GM12878 (cell line): Measurements from ENCODE around the gene FAM83G. TPM values are rescaled to one million over a fixed set of nuclear protein-coding genes. Genes with fewer than 3 reads are reported as not detected.
A peak's percentile ranks its signal among the peaks of the same experiment; 100 is the strongest.

ENCODE experiments used
- BHLHE40 ChIP-seq, 2 experiments: fragments of 450-650 bp in 1 of 2; IDR thresholded peaks; 2 replicates each; pipeline ENCODE4 v1.6.1; 2011 to 2017; ENCODE audit warnings: low read depth in 2 of 2, borderline replicate concordance in 1 of 2, improper control_type of control experiment in 1 of 2, low read length in 1 of 2, mild to moderate bottlenecking in 1 of 2
- BMI1 ChIP-seq: fragments of 450-650 bp; IDR thresholded peaks from 2 replicates; pipeline ENCODE4 v1.6.1; 2016; ENCODE audit warnings: mild to moderate bottlenecking, moderate library complexity, borderline replicate concordance
- CHD4 ChIP-seq: fragments of 200-600 bp; sonication (generic); IDR thresholded peaks from 2 replicates; pipeline ENCODE4 v1.6.1; 2016; ENCODE audit warnings: mild to moderate bottlenecking
- CREB1 ChIP-seq: IDR thresholded peaks from 2 replicates; pipeline ENCODE4 v1.6.1; 2012; ENCODE audit warnings: low read depth, mild to moderate bottlenecking, inconsistent platforms
- CREM ChIP-seq: IDR thresholded peaks from 2 replicates; pipeline ENCODE4 v1.6.1; 2014; ENCODE audit warnings: antibody characterized with exemption, low read depth
- DPF2 ChIP-seq: fragments of 450-650 bp; IDR thresholded peaks from 2 replicates; pipeline ENCODE4 v1.6.1; 2017; ENCODE audit warnings: mild to moderate bottlenecking
- EED ChIP-seq: sonication (generic); IDR thresholded peaks from 2 replicates; pipeline ENCODE4 v1.6.1; 2016; ENCODE audit warnings: antibody characterized with exemption, low read depth
- FOS ChIP-seq: IDR thresholded peaks from 3 replicates; pipeline ENCODE4 v1.6.1; 2011; ENCODE audit warnings: borderline replicate concordance; ENCODE audit not compliant: insufficient read length; ENCODE audit errors: extremely low read depth
- GATAD2B ChIP-seq: fragments of 450-650 bp; conservative IDR thresholded peaks from 2 replicates; pipeline ENCODE4 v1.6.1; 2017; ENCODE audit warnings: low read depth, mild to moderate bottlenecking, moderate library complexity
- HDAC6 ChIP-seq: fragments of 200-600 bp; sonication (generic); IDR thresholded peaks from one replicate; pipeline ENCODE4 v1.8.0; 2017; ENCODE audit warnings: antibody characterized with exemption; ENCODE audit not compliant: unreplicated experiment
- JUND ChIP-seq: IDR thresholded peaks from 2 replicates; pipeline ENCODE4 v1.6.1; 2012; ENCODE audit warnings: low read depth, mild to moderate bottlenecking, low read length, improper control_type of control experiment, moderate library complexity
- KDM1A ChIP-seq: fragments of 200-600 bp; sonication (generic); IDR thresholded peaks from 2 replicates; pipeline ENCODE4 v1.6.1; 2016; ENCODE audit warnings: borderline replicate concordance
- KLF5 ChIP-seq: fragments of 450-650 bp; IDR thresholded peaks from 2 replicates; pipeline ENCODE4 v1.6.1; 2014; ENCODE audit warnings: mild to moderate bottlenecking; ENCODE audit not compliant: partially characterized antibody
- MEF2A ChIP-seq: IDR thresholded peaks from 2 replicates; pipeline ENCODE4 v1.6.1; 2011; ENCODE audit warnings: low read depth, mild to moderate bottlenecking, low read length, moderate library complexity; ENCODE audit not compliant: insufficient read depth
- NBN ChIP-seq: fragments of 450-650 bp; IDR thresholded peaks from 2 replicates; pipeline ENCODE4 v1.6.1; 2016
- NR2C1 ChIP-seq: fragments of 450-650 bp; IDR thresholded peaks from 2 replicates; pipeline ENCODE4 v1.6.1; 2017; ENCODE audit warnings: antibody characterized with exemption, mild to moderate bottlenecking, moderate library complexity
- SIX5 ChIP-seq: IDR thresholded peaks from 2 replicates; pipeline ENCODE4 v1.6.1; 2011; ENCODE audit warnings: mild to moderate bottlenecking, low read depth, low read length, moderate library complexity; ENCODE audit not compliant: severe bottlenecking
- SPI1 ChIP-seq: IDR thresholded peaks from 2 replicates; pipeline ENCODE4 v1.6.1; 2011; ENCODE audit warnings: low read depth, mild to moderate bottlenecking, low read length, moderate library complexity, borderline replicate concordance; ENCODE audit not compliant: insufficient read depth
- SRF ChIP-seq, 2 experiments: IDR thresholded peaks; 2 replicates each; pipeline ENCODE4 v1.6.1; 2011; ENCODE audit warnings: low read depth in 2 of 2, low read length in 2 of 2, mild to moderate bottlenecking in 1 of 2, moderate library complexity in 1 of 2
- TCF12 ChIP-seq: IDR thresholded peaks from 2 replicates; pipeline ENCODE4 v1.6.1; 2011; ENCODE audit warnings: low read depth, mild to moderate bottlenecking, low read length
- ZNF274 ChIP-seq: IDR thresholded peaks from one replicate; pipeline ENCODE4 v1.8.0; 2011; ENCODE audit not compliant: insufficient read length, insufficient read depth
- polyA plus RNA-seq, 11 experiments: library from polyadenylated mRNA; depleted of rRNA in 4 of 11; unstranded in 6 of 11; stranded (reverse) in 5 of 11; fragments of >200 nt; fragmentation: Nextera tagmentation in 4 of 11; fragmentation: Illumina TruSeq in 1 of 11; extraction: Ambion mirVana in 4 of 11; extraction: Trizol in 1 of 11; gene quantifications; 1 replicate in 1 of 11; 2 replicates in 10 of 11; pipeline versions ENCODE4 v1.2.1 to v1.2.3, GENCODE V29; 2011 to 2016; ENCODE audit warnings: inconsistent platforms in 2 of 11, missing spikeins in 2 of 11, low read depth in 1 of 11
- total RNA-seq, 4 experiments: library from RNA; depleted of rRNA in 3 of 4; stranded (reverse); fragments of >200 nt in 3 of 4; fragmentation: Illumina TruSeq in 1 of 4; extraction: Trizol in 1 of 4; gene quantifications; 2 replicates each; pipeline versions ENCODE4 v1.2.1 to v1.2.3, GENCODE V29; 2013 to 2021
- TF ChIP-seq, protein P1 (sequence below): fragments of 450-650 bp; IDR thresholded peaks from 2 replicates; pipeline ENCODE4 v1.6.1; 2016; ENCODE audit warnings: mild to moderate bottlenecking, moderate library complexity, borderline replicate concordance
- TF ChIP-seq, protein P2 (sequence below), 3 experiments: IDR thresholded peaks in 2 of 3; conservative IDR thresholded peaks in 1 of 3; 2 replicates each; pipeline ENCODE4 v1.5.1; 2011; ENCODE audit warnings: low read depth in 3 of 3, low read length in 3 of 3, mild to moderate bottlenecking in 3 of 3, control low read depth in 2 of 3, moderate library complexity in 2 of 3, inconsistent platforms in 1 of 3, mixed read lengths in 1 of 3; ENCODE audit not compliant: control insufficient read depth in 2 of 3, insufficient read depth in 1 of 3; ENCODE audit errors: extremely low read depth in 1 of 3
- TF ChIP-seq, protein P3 (sequence below): fragments of 450-650 bp; IDR thresholded peaks from 2 replicates; pipeline ENCODE4 v1.6.1; 2016; ENCODE audit warnings: mild to moderate bottlenecking

Gene FAM83G
- total and polyA plus RNA-seq, 10 of the 15 experiments (the other 5 are each of a cell fraction or from before 2014, with no cell fraction given): 0.03 to 16.7 (median 6.5) TPM

DNA sequence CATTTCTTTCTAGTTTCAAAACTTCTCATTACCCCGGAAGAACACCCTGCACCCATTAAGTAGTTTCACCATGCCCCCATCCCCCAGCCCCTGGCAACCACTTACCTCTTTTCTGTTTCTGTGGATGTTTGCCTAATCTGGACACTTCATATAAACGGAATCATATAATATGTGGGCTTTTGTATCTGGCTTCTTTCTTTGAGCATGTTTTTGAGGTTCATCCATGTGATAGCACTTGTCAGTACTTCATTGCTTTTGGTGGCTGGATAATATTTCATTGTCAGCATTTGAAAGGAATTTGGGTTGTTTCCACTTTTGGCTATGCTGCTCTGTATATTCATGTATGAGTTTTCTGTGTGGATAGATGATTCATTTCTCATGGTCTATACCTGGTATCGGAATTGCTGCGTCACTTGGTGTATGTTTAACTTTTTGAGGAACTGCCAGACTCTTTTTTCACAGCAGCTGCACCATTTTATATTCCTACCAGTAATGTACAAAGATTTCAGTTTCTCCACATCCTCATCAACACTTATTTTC, 82.6 kb downstream of the FAM83G start (continued):
- TF ChIP-seq, protein P1, sequence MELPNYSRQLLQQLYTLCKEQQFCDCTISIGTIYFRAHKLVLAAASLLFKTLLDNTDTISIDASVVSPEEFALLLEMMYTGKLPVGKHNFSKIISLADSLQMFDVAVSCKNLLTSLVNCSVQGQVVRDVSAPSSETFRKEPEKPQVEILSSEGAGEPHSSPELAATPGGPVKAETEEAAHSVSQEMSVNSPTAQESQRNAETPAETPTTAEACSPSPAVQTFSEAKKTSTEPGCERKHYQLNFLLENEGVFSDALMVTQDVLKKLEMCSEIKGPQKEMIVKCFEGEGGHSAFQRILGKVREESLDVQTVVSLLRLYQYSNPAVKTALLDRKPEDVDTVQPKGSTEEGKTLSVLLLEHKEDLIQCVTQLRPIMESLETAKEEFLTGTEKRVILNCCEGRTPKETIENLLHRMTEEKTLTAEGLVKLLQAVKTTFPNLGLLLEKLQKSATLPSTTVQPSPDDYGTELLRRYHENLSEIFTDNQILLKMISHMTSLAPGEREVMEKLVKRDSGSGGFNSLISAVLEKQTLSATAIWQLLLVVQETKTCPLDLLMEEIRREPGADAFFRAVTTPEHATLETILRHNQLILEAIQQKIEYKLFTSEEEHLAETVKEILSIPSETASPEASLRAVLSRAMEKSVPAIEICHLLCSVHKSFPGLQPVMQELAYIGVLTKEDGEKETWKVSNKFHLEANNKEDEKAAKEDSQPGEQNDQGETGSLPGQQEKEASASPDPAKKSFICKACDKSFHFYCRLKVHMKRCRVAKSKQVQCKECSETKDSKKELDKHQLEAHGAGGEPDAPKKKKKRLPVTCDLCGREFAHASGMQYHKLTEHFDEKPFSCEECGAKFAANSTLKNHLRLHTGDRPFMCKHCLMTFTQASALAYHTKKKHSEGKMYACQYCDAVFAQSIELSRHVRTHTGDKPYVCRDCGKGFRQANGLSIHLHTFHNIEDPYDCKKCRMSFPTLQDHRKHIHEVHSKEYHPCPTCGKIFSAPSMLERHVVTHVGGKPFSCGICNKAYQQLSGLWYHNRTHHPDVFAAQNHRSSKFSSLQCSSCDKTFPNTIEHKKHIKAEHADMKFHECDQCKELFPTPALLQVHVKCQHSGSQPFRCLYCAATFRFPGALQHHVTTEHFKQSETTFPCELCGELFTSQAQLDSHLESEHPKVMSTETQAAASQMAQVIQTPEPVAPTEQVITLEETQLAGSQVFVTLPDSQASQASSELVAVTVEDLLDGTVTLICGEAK: peak; percentile 44; the same call in 1 of the 2 replicates
- TF ChIP-seq SPI1 (peak; percentile 96), NBN (peak; percentile 86), EED (peak; percentile 78), KDM1A (no peak), ZNF274 (no peak), BHLHE40 (IDR thresholded peaks at IDR 0.05; ENCODE audit: borderline replicate concordance in 1 of 2, low read depth in 2 of 2, low read length in 1 of 2) (peak in 1 of 2 experiments; percentile 29; a peak in 1 of 4 replicates), MEF2A (peak; percentile 79), SIX5 (peak; percentile 2), CREB1 (peak; percentile 82), FOS (no peak), CREM (peak; percentile 81), GATAD2B (peak; percentile 71; the same call in 1 of the 2 replicates), TCF12 (peak; percentile 55), JUND (peak; percentile 36; the same call in 1 of the 2 replicates), SRF (IDR thresholded peaks at IDR 0.05; ENCODE audit: low read depth in 2 of 2, low read length in 2 of 2) (0 out of 4 replicates have a peak, but pooled peaks of 1 of the 2 experiments have one; percentile 50), DPF2 (peak; percentile 89), NR2C1 (peak; percentile 85), BMI1 (peak; percentile 77; the same call in 1 of the 2 replicates), HDAC6 (no peak), KLF5 (peak; percentile 85), CHD4 (0 out of 2 replicates have a peak, but pooled peaks have one; percentile 9)
- TF ChIP-seq, protein P2, sequence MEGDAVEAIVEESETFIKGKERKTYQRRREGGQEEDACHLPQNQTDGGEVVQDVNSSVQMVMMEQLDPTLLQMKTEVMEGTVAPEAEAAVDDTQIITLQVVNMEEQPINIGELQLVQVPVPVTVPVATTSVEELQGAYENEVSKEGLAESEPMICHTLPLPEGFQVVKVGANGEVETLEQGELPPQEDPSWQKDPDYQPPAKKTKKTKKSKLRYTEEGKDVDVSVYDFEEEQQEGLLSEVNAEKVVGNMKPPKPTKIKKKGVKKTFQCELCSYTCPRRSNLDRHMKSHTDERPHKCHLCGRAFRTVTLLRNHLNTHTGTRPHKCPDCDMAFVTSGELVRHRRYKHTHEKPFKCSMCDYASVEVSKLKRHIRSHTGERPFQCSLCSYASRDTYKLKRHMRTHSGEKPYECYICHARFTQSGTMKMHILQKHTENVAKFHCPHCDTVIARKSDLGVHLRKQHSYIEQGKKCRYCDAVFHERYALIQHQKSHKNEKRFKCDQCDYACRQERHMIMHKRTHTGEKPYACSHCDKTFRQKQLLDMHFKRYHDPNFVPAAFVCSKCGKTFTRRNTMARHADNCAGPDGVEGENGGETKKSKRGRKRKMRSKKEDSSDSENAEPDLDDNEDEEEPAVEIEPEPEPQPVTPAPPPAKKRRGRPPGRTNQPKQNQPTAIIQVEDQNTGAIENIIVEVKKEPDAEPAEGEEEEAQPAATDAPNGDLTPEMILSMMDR (IDR thresholded peaks at IDR 0.05 in 2 of 3, conservative IDR thresholded peaks at IDR 0.05 in 1 of 3; ENCODE audit: control insufficient read depth in 2 of 3, extremely low read depth in 1 of 3, insufficient read depth in 1 of 3, low read depth in 3 of 3, low read length in 3 of 3): no peak
- TF ChIP-seq, protein P3, sequence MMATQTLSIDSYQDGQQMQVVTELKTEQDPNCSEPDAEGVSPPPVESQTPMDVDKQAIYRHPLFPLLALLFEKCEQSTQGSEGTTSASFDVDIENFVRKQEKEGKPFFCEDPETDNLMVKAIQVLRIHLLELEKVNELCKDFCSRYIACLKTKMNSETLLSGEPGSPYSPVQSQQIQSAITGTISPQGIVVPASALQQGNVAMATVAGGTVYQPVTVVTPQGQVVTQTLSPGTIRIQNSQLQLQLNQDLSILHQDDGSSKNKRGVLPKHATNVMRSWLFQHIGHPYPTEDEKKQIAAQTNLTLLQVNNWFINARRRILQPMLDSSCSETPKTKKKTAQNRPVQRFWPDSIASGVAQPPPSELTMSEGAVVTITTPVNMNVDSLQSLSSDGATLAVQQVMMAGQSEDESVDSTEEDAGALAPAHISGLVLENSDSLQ: peak; percentile 77
